ENCODE results near the gene ACTN1.
"Not testable (repeated sequence)": the region's sequence is repeated elsewhere in the genome, so short reads cannot be mapped to it uniquely, and the experiment has no call there.

ACTN1 gene

DNA sequence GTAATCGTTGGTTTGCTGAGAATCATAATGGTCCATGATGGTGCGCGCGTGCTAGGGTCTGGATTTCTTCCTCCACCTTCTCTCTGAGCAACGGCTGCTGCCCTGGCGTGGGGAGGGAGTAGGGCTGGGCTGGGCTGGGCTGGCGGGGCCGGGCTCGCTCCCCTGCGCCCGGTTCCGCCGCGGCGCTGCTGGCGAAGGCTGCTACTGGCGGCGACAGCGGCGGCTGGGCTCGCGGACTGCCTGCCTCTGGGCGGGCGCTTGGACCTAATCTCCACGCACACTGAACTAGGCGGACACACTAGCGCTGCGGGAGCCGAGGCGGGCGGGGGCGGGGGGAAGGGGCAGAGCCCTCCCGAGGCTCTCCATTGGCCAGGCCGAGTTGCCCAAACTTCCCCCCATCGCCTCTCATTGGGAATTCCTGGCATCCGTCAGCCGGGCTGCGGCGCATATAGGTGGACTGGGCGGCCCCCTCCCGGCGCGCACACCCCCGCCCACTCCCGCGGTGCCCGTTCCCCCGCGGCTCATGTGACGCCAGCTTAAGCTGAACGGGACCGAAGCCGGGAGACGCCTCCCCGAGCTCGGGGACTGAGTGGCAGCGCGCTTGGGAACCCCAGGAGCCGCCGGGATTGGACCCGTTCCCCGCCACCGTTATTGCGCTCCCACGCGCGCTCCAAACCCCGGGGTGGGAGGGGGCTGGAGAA lies at the start of gene ACTN1:
ACTN1 (minus strand) TSS at position 282 of the 701 bp plus-strand sequence; CDS start at position 36, 246 bp downstream.
- peak; percentile 92 for DNase-seq

DNA sequence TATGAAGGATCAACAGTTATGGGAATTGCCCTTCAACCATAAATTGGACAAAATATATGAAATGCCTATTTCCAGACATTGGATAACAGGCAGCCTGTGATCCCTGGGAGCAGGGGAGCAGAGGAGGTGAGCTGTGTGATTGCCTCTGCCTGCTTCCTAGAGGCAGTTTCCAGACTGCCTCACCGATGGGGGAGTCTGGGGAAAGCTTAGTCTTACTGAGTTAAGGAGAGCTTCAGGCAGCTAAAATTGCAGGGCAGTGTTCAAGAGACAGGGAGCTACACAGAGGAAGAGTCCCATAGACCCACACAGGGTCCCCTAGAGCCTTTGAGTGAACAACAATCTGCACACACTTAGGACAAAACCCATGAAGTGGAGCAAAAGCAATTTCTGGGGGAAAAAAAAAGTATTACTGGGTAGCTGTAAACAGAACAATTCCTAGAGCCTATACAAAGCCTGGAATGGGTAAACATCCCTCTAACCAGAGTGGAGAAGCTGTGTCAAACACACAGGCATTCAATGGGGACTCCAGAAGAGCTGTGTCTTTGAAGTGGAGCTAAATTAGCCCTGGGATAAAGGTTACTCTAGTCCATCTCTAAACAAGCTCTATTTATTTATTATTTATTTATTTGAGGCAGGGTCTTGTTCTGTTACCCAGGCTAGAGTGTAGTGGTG lies 48.3 kb upstream of the ACTN1 start:
- no peak for DNase-seq

DNA sequence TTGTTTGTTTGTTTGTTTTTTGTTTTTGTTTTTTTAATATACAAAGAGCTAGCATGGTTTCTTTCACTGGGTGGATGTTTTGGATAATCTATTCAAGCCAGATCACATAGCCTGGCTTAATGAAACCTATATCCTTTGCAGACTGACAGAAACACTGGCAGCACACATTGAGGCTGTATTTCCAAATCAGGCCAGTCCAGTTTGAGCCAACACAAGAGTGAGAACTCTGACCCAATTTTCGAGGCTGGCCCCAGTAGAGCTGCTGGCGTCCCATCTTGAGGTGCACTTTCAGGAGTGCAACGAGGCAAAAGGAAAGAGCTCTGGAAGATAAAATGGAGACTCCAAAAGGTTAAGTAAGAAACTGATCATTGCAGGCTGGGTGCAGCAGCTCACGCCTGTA lies 43.9 kb upstream of the ACTN1 start:
- DNase-seq = no peak

DNA sequence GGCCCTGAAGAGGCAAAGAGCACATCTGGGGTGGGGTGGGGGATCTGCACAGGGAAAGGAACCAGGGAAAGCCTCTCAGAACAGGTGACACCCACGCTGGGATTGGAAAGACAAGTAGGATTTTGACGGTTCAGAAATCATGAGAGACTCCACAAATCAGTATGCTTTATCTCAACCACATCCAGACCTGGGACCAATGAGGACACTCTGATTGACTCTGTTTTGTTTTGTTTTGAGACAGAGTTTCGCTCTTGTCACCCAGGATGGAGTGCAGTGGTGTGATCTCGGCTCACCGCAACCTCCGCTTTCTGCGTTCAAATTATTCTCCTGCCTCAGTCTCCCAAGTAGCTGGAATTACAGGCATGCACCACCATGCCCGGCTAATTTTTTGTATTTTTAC lies 43.0 kb upstream of the ACTN1 start:
- not testable (repeated sequence) for DNase-seq

DNA sequence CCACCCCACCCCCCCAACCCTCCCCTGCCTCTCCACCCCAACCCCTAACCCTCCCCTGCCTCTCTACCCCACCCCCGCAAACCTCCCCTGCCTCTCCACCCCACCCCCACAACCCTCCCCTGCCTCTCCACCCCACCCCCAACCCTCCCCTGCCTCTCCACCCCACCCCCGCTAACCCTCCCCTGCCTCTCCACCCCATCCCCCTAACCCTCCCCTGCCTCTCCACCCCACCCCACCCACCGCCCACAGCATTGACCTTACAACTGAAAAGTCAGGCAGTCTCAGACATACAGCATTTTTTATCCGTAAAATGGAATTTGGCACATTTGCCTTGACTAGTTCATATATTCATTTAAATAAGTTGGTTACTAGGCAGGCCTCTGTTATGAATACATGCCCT lies 38.6 kb upstream of the ACTN1 start:
- DNase-seq = no peak

DNA sequence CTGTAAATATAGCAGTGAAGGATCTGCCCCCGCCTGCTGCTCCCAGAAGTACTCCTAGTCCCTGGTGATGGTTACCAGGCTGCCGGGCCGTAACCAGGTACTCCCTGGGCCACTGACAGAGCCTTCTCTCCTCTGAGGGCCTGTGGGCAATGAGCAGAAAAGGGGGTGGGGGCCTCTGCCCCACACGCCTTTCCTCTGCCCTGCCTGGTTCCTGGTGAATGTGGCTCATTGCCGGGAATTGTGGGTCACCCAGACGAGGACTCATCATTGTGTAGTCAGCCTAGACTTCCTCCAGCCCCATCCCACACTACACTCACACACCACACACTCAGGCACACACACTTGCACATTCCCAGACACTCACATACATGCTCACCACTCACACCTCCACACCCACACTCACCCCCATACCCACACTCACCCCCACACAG lies 35.7 kb upstream of the ACTN1 start:
- no peak for DNase-seq

DNA sequence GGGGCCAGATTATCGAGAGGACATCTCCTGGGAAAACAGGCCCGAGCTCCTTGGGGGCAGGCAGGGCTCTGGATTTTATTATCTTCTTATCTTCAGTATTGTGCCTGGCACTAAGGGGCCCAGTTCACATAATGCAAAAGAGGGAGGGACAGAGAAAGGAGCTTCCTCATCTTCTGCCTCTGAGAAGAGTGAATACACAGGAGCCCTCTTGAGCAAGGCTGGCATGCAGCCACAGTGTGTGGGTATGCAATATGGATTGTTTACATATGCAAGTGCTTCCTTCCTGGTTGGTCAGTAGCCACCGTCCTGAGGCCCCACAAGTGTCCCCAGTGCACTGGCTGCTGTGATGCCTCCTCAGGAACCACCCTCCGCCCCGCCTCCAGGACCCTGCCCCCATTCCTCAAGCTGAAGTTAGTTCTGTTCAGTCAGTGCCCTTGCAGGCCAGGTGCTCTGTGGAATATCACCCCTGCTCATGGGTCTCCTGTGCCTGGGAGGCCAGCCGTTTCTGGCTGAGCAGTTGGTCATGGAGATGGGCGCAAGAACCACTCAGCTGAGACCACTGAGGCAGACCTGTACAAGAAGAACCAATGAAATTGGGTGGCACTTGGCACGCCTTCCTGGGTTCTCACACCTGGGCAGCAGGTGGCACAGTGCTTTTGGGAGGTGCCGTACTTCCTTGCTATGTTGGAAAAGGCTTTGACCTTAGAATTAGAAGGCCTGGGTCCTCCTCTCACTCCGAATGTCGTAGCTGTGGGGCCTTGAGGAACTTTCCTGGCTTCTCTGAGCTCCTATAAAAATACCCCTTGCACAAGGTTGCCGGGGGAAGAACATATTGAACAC lies 35.1 kb upstream of the ACTN1 start:
- DNase-seq = peak; percentile 88

DNA sequence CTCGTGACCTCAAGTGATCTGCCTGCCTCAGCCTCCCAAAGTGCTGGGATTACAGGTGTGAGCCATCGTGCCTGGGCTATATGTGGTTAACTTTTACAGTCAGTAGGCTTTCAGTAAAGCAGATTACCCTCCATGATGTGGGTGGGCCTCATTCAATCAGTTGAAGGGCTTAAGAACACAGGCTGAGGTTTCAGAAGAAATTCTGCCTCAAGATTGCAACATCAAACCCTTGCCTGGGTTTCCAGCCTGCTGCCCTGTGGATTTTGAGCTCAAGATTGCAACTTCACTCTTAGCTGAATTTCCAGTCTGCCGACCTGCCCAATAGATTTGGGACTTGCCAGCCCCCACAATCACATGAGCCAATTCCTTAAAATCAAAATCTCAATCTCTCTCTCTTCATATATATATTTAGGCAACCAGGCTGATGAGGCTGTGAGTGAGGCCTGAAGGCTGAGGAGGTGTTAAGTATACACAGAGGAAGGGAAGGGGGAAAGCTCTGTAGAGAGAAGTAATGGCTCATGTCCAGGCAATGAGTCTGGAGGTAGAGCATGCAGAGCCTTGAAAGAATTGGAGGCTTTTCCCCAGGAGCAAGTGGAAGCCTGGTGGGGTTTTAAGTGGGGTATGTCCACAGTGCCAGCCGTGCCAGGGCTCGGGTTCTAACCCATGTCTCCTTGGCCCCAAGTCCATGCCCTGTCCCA lies 33.3 kb upstream of the ACTN1 start:
- no peak for DNase-seq

DNA sequence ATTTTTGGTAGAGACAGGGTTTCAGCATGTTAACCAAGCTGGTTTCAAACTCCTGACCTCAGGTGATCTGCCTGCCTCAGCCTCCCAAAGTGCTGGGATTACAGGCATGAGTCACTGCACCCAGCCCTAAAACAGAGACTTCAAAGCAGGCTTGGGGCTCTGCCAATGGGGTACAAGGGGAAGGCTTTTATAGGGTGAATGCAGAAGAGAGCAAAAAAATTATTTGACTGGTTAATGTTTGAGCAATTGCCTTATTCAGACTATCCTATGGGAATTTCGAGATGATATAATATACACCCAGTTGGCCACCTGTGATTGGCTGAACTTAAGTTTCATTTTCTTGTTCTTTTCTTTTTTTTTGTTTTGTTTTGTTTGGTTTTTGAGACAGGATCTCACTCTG lies 31.5 kb upstream of the ACTN1 start:
- no peak for DNase-seq

DNA sequence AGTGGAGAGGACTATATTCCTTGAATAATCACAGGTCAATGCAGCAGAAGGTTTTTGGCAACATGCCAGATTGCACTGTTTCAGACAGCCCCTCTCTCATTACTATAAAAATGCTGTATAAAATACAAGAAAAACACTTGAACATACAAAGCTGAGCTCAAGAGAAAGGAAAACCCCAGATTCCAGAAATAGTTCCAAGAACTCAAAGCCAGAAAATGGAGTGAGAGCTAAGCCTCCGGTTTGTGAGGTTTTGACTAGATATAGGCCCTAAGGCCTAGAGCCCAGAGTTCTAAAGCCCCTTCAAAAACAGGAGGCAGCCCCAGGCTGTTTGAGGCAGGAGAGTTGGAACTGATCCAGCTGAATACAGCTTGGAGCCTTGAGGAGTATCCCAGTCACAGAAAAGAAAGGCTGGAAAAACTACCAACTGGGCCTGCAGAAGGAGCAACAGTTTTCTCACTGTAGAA lies 29.4 kb upstream of the ACTN1 start:
- DNase-seq = no peak

DNA sequence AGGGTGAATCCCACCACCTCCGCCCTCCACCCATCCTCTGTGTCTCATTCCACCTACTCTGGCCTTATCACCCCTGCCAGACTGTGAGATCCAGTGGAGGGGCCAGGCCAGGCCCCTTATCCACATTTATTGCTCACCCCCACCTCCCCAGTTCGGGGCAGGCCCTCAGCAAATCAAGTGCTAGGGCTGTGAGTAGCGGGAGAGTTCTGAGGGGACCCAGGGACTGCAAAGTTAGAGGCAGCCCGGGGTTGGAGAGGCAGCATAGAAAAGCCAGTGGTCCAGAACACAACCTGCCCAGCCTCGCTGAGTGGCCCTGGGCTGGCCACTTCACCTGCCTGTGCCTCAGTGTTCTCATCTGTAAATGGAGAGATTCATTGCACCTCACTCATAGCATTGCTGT lies 27.2 kb upstream of the ACTN1 start:
- no peak for DNase-seq

DNA sequence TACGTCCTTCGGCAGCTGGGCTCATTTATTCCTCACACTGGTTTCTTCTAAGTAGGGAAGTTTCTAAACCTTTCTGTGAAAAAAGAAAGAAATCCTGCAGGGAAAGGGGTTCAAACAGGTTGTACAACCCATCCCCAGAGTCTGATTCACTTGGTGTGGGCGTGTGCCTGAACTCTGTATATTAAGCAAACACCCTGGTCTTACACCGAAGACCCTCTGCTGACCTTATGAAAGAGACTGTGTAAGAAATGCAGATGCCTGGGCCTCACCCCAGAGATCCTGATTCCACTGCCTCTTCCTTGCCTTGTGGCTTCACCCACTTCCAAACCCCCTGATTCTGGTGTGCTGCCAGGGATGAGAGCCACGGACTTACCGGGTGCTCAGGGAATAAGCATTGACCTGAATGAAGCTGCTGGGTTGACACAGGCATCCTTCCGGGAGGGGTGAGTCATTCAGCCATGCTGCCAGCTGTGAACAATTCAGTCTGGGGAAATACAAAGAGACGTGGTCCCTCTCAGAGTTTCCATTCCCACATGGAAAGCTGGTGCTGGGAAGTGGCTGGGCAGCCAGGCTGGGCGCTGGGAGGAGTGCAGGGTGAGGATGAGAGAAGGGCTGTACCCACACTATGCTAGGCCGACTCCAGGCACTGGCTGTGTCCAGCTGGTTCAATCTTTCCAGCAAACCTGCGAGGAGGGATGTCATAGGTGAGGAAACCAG lies 26.5 kb upstream of the ACTN1 start:
- DNase-seq = no peak

DNA sequence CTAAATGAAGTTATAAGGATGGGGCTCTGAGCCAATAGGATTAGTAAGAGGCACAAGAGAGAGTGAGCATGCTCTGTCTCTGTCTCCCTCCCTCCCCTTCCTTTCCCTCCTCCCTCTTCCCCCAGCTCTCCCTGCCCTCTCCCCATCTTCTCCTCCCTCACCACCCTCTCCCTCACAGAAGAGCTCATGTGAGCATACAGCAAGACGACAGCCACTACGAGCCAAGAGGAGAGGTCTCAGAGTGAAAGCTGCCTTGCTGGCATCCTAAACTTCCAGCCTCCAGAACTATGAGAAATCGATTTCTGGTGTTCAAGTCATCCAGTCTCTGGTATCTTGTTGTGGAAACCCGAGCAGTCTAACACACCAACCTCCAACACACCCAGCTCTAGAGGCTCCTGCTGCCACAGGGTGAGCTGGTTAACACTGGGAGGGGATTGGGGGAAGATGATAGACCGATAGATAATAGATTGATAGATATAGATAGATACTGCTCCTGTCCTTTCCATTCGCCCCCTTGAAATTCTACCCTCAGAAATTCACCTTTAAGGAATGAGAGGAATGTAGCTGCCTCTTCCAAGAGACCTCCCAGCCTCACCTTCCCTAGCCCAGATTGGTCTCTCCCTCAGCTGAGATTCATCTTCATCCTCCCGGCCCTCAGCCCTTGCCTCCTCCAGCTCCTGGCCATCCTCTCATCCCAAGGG lies 25.8 kb upstream of the ACTN1 start:
- no peak for DNase-seq

DNA sequence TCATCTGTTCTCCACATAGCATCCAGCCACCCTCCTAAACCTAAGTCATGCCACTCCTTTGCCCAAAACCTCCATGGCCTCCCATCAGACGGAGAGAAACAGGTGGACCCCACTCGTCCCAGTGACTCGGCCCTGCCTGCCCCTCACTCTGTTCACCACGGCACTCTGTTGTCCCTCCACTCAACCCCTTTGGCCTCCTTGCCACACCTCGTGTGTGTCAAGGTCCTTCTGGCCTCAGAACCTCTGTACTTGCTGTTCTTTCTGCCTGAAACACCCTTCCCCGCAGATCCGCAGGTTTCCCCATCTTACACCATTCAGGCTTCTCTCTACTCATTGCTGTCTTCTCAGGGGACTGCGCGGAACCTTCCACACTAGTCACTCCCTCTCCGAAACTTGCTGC lies 24.5 kb upstream of the ACTN1 start:
- DNase-seq = no peak

DNA sequence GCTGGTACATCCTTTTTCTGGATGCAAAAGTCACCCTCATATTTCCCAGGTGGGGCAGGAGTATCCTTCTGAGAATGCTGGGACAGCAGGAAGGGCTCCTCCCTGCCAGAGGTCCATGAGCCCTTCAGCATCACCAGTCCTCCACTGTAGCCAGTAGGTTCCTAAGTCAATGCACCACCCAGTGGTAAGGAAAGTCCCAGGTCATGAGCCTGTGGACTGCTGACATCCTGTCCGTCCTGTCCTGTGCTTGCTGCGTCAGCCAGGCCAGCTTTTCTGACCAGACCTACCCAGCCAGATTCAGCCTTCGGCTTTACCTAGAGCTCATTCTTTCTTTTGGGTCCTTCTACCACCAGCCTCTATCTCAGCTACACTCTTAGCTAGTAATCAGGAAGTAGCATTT lies 23.0 kb upstream of the ACTN1 start:
- DNase-seq = no peak

DNA sequence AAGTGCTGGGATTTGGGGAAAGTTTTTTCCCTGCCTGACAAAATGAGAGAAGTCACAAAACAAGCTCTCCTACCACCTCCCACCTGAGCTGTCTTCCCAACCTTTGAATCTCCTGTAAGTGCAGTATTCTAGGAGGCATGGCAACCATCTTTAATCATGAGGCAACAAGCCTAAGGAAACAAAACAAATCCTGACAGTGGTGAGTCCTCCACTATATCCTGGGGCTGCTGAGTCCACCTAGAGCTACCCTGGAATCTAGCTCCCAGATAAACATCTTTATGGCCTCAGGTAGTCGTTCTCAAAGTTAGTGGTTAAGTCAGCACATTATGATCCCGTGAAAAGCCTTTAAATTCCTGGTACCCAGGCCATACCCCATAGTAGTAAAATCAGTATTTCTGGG lies 22.3 kb upstream of the ACTN1 start:
- DNase-seq = no peak

DNA sequence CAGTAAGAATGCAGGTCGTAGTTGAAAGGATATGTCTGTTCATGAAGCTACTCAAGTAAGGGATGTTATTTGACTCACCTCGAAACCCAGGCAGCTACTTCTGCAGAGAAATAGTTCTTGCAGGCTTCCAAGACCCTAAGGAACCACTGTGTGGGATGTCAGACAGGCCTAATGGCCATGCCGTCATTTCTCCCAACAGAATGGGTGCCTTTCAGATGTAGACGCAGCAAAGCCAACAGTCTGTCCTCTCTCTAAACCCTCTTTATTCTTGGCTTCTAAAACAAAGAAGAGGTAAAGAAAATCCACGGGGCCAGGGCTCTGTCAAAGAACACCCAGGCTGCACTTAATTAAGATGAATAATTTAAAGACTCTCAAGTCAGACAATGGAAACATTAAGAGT lies 19.0 kb upstream of the ACTN1 start:
- no peak for DNase-seq

DNA sequence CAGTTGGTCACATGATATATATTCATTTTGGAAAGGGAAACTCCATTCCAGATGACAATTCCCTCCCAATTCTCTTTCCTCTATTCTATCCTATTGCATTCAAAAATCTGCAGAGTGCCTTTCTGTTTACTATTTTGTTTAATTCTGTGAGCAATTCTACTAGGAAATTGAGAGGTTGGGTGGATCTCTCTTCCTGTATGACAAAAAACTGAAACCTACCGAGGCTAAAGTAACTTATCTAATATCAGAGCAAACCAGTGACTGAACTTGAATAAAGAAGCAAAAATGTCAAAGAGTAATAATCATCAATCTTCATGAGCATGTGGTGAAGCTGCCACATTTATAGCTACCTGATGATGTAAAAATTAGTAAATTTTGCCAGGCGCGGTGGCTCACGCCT lies 16.6 kb upstream of the ACTN1 start:
- DNase-seq = no peak

DNA sequence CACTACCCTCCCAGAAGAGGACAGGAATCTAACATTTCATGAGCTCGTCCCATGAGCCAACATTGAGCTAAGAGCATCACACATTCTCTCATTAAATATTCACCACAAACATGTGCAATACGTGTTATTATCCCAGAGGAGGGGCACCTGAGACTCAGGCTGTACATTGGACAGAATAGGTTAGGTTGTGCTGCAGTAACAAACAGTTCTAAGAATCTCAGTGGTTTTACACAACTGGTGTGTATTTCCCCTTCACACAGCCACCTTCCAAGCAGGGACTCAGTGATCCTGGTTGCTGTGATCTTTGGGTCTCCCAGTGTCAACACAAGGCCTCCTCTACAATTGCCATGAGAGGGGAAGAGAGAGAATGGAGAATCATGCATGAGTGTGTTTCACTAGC lies 15.0 kb upstream of the ACTN1 start:
- no peak for DNase-seq

DNA sequence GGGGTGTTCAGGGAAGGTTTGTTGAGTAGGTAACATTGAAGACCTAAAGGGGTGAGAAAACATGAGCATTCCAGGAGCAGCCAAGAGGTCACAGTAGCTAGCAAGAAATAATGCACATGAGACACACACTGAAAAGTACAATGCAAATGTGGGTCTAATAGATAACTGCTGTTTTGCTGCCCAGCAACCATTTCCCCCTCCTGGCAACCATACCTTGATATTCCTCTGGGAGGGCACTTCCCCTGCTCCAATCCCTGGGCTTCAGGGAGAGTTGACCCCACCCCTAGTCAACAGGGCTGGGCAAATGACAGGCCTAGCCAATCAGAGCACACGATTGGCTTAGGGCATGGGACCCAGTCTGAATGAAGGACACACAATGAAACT lies 8.5 kb upstream of the ACTN1 start:
- DNase-seq = no peak

DNA sequence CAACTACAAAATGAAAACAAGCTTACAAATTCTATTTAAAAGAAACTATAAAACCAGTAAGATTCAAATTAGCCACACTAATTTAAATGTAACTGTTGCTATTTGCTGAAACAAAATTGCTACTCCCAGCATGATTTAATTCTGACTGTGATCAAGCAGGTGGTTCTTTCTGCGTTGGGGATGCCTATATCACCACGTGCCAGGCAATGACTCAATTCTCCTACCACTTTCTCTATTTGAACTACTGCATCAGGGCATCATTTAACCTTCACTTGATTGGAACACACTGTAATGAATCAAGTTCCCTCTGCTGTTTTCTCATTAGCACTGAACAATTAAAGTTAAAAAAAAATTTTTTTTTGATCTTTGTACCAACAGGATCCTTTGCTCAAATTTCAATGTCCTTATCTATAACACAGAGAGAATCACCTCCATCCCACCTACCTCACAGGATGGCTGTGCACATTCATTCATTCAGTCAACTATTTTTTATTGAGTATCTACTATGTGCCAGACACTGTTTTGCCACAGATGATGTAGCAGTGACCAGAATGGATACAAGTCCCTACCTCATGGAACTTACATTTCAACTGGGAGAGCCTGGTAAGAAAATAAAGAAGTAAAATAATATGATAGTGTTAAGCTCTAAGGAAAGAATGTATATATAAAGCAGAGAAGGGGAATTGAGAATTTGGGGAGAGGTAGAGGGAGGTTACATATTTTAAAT lies 8.0 kb upstream of the ACTN1 start:
- no peak for DNase-seq

All from GDM1 (cell line).